PC-3 (cell line): ENCODE data around the gene MPPED2. TPM values are rescaled to one million over a fixed set of nuclear protein-coding genes. Genes with fewer than 3 reads are reported as not detected.

ENCODE experiments used
- ATAC-seq: fragments of 200-7000 bp; cut with Tn5 transposase; 2 replicates; pipeline ENCODE4 v1.9.1; 2020; ENCODE audit warnings: mild to moderate bottlenecking, moderate library complexity
- BruUV-seq: library from RNA; stranded (reverse); fragments of 400-500 nt; replicated peaks from 2 replicates; lab custom pipeline; 2021; lab: Mats Ljungman, UMichigan
- CTCF ChIA-PET: fragments of 300-600 bp; sonication (Branson Sonifier 250); formaldehyde crosslinking; loops from one replicate; lab custom pipeline; 2022; ENCODE audit warnings: antibody characterized with exemption; lab: Charles Lee
- POLR2A ChIA-PET: fragments of 300-600 bp; sonication (Branson Sonifier 250); formaldehyde crosslinking; loops from one replicate; lab custom pipeline; 2022; ENCODE audit warnings: antibody characterized with exemption; ENCODE audit not compliant: unreplicated experiment; lab: Charles Lee
- DNase-seq: peaks from one replicate; pipeline ENCODE4 v3.0.0-alpha.2; 2015
- H2AFZ ChIP-seq: fragments of 300-600 bp; sonication (generic); 2 replicates; pipeline ENCODE4 v1.6.0; 2016; ENCODE audit warnings: antibody characterized with exemption, low read length
- H3F3A ChIP-seq: fragments of 300-600 bp; sonication (generic); one replicate; pipeline ENCODE4 v1.6.0; 2017; ENCODE audit warnings: antibody characterized with exemption, low read length, control low read depth, mild to moderate bottlenecking; ENCODE audit not compliant: unreplicated experiment
- H3K27ac ChIP-seq: fragments of 300-600 bp; sonication (generic); 2 replicates; pipeline ENCODE4 v1.5.1; 2016; ENCODE audit warnings: mild to moderate bottlenecking, low read length
- H3K27me3 ChIP-seq: fragments of 300-600 bp; sonication (generic); 2 replicates; pipeline ENCODE4 v1.6.1; 2016; ENCODE audit warnings: low read length, mixed read lengths
- H3K36me3 ChIP-seq: fragments of 300-600 bp; sonication (generic); 2 replicates; pipeline ENCODE4 v1.6.1; 2016; ENCODE audit warnings: low read depth, mixed run types, low read length, mixed read lengths
- H3K4me1 ChIP-seq: fragments of 300-600 bp; sonication (generic); 2 replicates; pipeline ENCODE4 v1.5.1; 2016; ENCODE audit warnings: low read length; ENCODE audit not compliant: insufficient read depth
- H3K4me2 ChIP-seq: fragments of 300-600 bp; sonication (generic); 2 replicates; pipeline ENCODE4 v1.6.0; 2016; ENCODE audit warnings: low read length
- H3K4me3 ChIP-seq: fragments of 300-600 bp; sonication (generic); 2 replicates; pipeline ENCODE4 v1.5.1; 2016; ENCODE audit warnings: mild to moderate bottlenecking, low read length, mixed read lengths
- H3K79me2 ChIP-seq: fragments of 300-600 bp; sonication (generic); 2 replicates; pipeline ENCODE4 v1.6.1; 2017; ENCODE audit warnings: low read length, mixed read lengths
- H3K9ac ChIP-seq: fragments of 300-600 bp; sonication (generic); 2 replicates; pipeline ENCODE4 v1.6.0; 2016; ENCODE audit warnings: mild to moderate bottlenecking, low read length
- H3K9me2 ChIP-seq: fragments of 300-600 bp; sonication (generic); replicated peaks from 2 replicates; pipeline ENCODE4 v1.6.1; 2016; ENCODE audit warnings: mixed run types, low read length, mixed read lengths
- H3K9me3 ChIP-seq: fragments of 300-600 bp; sonication (generic); 2 replicates; pipeline ENCODE4 v1.6.1; 2016; ENCODE audit warnings: low read length, mixed read lengths
- H4K20me1 ChIP-seq: fragments of 300-600 bp; sonication (generic); 2 replicates; pipeline ENCODE4 v1.6.1; 2016; ENCODE audit warnings: low read length, mixed read lengths
- EZH2 ChIP-seq: fragments of 300-600 bp; sonication (generic); IDR thresholded peaks from one replicate; pipeline ENCODE4 v1.6.1; 2017; ENCODE audit warnings: antibody characterized with exemption, mild to moderate bottlenecking, low read length; ENCODE audit not compliant: unreplicated experiment
- EZH2phosphoT487 ChIP-seq: fragments of 300-600 bp; sonication (generic); IDR thresholded peaks from 2 replicates; pipeline ENCODE4 v1.6.1; 2018; ENCODE audit warnings: mild to moderate bottlenecking, antibody characterized with exemption, low read length, borderline replicate concordance
- intact Hi-C: fragments of 100-400 bp; cut with micrococcal nuclease; formaldehyde crosslinking; loops from 2 replicates; pipeline ENCODE4 v1.9.0; 2023
- total RNA-seq: library from RNA; depleted of rRNA; stranded (reverse); fragments of >200 nt; gene quantifications from 2 replicates; pipeline ENCODE4 v1.2.3, GENCODE V29; 2014
- TF ChIP-seq, protein P1 (sequence below): fragments of 300-600 bp; sonication (generic); conservative IDR thresholded peaks from 2 replicates; pipeline ENCODE4 v1.5.1; 2017; ENCODE audit warnings: antibody characterized with exemption, low read depth, mild to moderate bottlenecking, low read length

MPPED2 gene
- total RNA-seq, 1 experiment from 2014 or later = not detected

DNA sequence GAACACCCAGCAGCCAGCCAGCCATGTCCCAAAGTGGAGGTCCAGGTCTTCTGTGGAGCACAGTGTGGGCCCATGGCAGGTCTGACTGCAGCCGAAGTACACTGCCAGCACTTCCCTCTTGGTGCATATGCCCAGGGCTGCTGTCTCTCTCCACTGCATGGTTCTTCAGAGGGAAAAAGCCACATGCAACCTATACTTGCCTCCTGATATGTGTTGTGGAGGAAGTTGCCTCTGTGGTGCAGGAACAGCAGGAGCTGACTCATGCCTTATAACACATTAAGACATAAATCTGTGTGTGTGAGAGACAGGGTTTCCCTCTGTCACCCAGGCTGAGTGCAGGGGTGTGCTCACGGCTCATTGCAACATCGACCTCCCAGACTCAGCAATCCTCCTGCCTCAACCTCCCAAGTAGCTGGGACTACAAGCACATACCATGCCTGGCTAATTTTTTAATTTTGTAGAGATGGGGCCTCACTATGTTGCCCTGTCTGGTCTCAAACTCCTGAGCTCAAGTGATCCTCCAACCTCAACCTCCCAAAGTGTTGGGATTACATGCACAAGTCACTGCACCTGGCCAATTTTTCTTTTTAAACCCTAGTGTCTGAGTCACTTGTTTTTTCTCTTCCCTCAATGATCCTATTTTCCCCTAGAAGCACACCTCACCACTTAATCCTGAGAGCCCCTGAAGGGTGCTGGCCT is 98.8 kb downstream of the MPPED2 start:
- Histone ChIP-seq H3K27me3 (no peaks in the 10 kb centered on the region; the same call in 1 of the 2 replicates), H3K9me2 (no peaks in the 10 kb centered on the region), H3F3A (no peaks in the 10 kb centered on the region), H3K79me2 (no peaks in the 10 kb centered on the region), H3K4me1 (no peaks in the 10 kb centered on the region), H3K4me2 (no peak overlapping the region), H3K36me3 (no peaks in the 10 kb centered on the region), H3K9me3 (no peaks in the 10 kb centered on the region), H2AFZ (no peak overlapping the region), H3K4me3 (no peak overlapping the region), H4K20me1 (no peaks in the 10 kb centered on the region), H3K27ac (no peak overlapping the region), H3K9ac (no peak overlapping the region)
- ChIA-PET CTCF (no interaction called here), POLR2A (no interaction called here)
- intact Hi-C loops = no loop called here
- BruUV-seq = no TSS peak
- TF ChIP-seq EZH2phosphoT487 (no peak), EZH2 (no peak)
- TF ChIP-seq, protein P1, sequence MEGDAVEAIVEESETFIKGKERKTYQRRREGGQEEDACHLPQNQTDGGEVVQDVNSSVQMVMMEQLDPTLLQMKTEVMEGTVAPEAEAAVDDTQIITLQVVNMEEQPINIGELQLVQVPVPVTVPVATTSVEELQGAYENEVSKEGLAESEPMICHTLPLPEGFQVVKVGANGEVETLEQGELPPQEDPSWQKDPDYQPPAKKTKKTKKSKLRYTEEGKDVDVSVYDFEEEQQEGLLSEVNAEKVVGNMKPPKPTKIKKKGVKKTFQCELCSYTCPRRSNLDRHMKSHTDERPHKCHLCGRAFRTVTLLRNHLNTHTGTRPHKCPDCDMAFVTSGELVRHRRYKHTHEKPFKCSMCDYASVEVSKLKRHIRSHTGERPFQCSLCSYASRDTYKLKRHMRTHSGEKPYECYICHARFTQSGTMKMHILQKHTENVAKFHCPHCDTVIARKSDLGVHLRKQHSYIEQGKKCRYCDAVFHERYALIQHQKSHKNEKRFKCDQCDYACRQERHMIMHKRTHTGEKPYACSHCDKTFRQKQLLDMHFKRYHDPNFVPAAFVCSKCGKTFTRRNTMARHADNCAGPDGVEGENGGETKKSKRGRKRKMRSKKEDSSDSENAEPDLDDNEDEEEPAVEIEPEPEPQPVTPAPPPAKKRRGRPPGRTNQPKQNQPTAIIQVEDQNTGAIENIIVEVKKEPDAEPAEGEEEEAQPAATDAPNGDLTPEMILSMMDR = no peak
- ATAC-seq (no peak), DNase-seq (no peak)

DNA sequence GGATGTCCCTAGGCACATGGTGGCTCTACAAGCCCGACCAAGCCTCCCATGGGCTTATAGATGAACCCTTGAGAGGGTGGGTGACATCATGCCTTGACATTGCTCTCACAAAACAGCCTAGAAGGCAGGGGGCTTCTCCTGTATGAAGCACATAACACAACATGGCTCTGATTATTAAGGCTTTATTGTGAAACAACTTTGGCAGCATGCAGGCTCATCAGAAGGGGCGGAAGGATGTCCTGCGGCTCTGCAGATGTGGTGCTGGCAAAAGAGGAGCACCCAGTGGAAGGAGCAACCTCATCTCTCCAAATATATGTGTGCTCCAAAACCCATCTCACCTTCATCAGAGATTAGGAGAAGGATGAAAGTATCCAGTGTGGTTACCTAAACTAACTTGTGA is 100.4 kb downstream of the MPPED2 start:
- H3K9ac ChIP-seq = no peak overlapping the region
- ChIA-PET CTCF (no interaction called here), POLR2A (no interaction called here)
- no peaks in the 10 kb centered on the region for H3K9me3 ChIP-seq
- no peaks in the 10 kb centered on the region for H3K4me1 ChIP-seq
- DNase-seq (no peak), ATAC-seq (no peak)
- no peak overlapping the region for H3K27ac ChIP-seq
- H3K27me3 ChIP-seq = peaks cover 7% of the 10 kb centered on the region; the same call in 1 of the 2 replicates
- BruUV-seq = no TSS peak
- no peaks in the 10 kb centered on the region for H3K36me3 ChIP-seq
- TF ChIP-seq, protein P1 = no peak
- TF ChIP-seq EZH2phosphoT487 (no peak), EZH2 (no peak)
- intact Hi-C loops = no loop called here
- no peak overlapping the region for H3K4me3 ChIP-seq
- H2AFZ ChIP-seq = no peak overlapping the region
- H3K79me2 ChIP-seq = no peaks in the 10 kb centered on the region
- H4K20me1 ChIP-seq = no peaks in the 10 kb centered on the region
- no peaks in the 10 kb centered on the region for H3K9me2 ChIP-seq
- no peak overlapping the region for H3K4me2 ChIP-seq
- H3F3A ChIP-seq = no peaks in the 10 kb centered on the region

DNA sequence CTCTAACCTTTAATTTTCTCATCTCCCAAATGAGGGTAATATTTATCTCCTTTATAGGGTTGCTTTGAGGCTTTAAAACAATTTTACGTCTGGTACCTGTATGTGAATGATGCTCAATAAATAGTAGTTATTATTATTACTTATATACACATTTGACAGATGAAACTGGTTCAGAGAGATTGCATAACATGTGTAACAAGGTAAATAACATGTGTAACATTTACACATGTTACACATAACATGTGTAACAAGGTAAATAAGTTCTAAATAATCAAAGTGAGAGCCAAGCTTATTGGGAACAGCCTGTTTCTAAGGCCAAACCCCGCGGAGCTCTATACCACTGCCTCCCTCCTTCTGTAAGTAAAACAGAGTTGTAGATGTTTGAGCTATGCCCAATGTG is 100.9 kb downstream of the MPPED2 start:
- Histone ChIP-seq H3K4me2 (no peak overlapping the region), H4K20me1 (no peaks in the 10 kb centered on the region), H3K4me1 (no peaks in the 10 kb centered on the region), H3K4me3 (no peak overlapping the region), H3K9me3 (no peaks in the 10 kb centered on the region), H2AFZ (no peak overlapping the region), H3K9me2 (no peaks in the 10 kb centered on the region), H3K36me3 (no peaks in the 10 kb centered on the region), H3K9ac (no peak overlapping the region), H3K79me2 (no peaks in the 10 kb centered on the region), H3K27me3 (peaks cover 7% of the 10 kb centered on the region; the same call in 1 of the 2 replicates), H3K27ac (no peak overlapping the region), H3F3A (no peaks in the 10 kb centered on the region)
- POLR2A ChIA-PET = no interaction called here
- ATAC-seq = no peak
- intact Hi-C loops = no loop called here
- no TSS peak for BruUV-seq
- TF ChIP-seq, protein P1 = no peak
- no peak for TF ChIP-seq EZH2
- no peak for TF ChIP-seq EZH2phosphoT487
- CTCF ChIA-PET = no interaction called here
- DNase-seq = no peak
